ENCODE results near the gene SLC5A5.
A peak's percentile ranks its signal among the peaks of the same experiment; 100 is the strongest.

SLC5A5 gene

GRCh38 chr19:17835182-17836006 is 36.4 kb upstream of the SLC5A5 start:
- Histone ChIP-seq H3K4me3 (no peak overlapping the region), H3K9ac (no peak overlapping the region)

GRCh38 chr19:17836530-17836929 is 35.2 kb upstream of the SLC5A5 start:
- Histone ChIP-seq H3K36me3 (peaks cover 97% of the 10 kb centered on the region), H3K4me3 (no peak overlapping the region), H3K4me1 (no peaks in the 10 kb centered on the region; the same call in 1 of the 2 replicates)

More at GRCh38 chr19:17835182-17836006, 36.4 kb upstream of the SLC5A5 start:
- Histone ChIP-seq H4K20me1 (no peaks in the 10 kb centered on the region), H3K4me1 (no peaks in the 10 kb centered on the region; the same call in 1 of the 2 replicates), H3K36me3 (peaks cover 93% of the 10 kb centered on the region), H3K9me3 (peaks cover 6% of the 10 kb centered on the region; the same call in 1 of the 2 replicates), H3K27me3 (no peaks in the 10 kb centered on the region), H3K4me2 (no peak overlapping the region), H3K27ac (no peak overlapping the region)
- TF ChIP-seq Cebpa-rat (IDR thresholded peaks at IDR 0.05) = no peak

GRCh38 chr19:17837972-17838371 is 33.8 kb upstream of the SLC5A5 start:
- no peak overlapping the region for H3K4me3 ChIP-seq
- H3K4me2 ChIP-seq = no peak overlapping the region
- no peak overlapping the region for H3K27ac ChIP-seq
- H3K9ac ChIP-seq = no peak overlapping the region
- H4K20me1 ChIP-seq = no peaks in the 10 kb centered on the region; the same call in 1 of the 2 replicates
- H3K36me3 ChIP-seq = peaks cover 94% of the 10 kb centered on the region
- H3K27me3 ChIP-seq = no peaks in the 10 kb centered on the region
- no peaks in the 10 kb centered on the region; the same call in 1 of the 2 replicates for H3K4me1 ChIP-seq
- no peaks in the 10 kb centered on the region for H3K9me3 ChIP-seq
- no peak for TF ChIP-seq Cebpa-rat (IDR thresholded peaks at IDR 0.05)

More at GRCh38 chr19:17836530-17836929, 35.2 kb upstream of the SLC5A5 start:
- TF ChIP-seq Cebpa-rat (IDR thresholded peaks at IDR 0.05) = no peak
- Histone ChIP-seq H3K4me2 (no peak overlapping the region), H3K9ac (no peak overlapping the region), H4K20me1 (no peaks in the 10 kb centered on the region; the same call in 1 of the 2 replicates), H3K27ac (no peak overlapping the region), H3K9me3 (peaks cover 2% of the 10 kb centered on the region; the same call in 1 of the 2 replicates), H3K27me3 (no peaks in the 10 kb centered on the region)

GRCh38 chr19:17840019-17840418 is 31.7 kb upstream of the SLC5A5 start:
- no peak overlapping the region for H3K27ac ChIP-seq
- H3K27me3 ChIP-seq = no peaks in the 10 kb centered on the region
- no peak for TF ChIP-seq Cebpa-rat (IDR thresholded peaks at IDR 0.05)
- peaks cover 11% of the 10 kb centered on the region for H3K4me1 ChIP-seq
- no peaks in the 10 kb centered on the region; the same call in 1 of the 2 replicates for H4K20me1 ChIP-seq
- H3K36me3 ChIP-seq = peaks cover 86% of the 10 kb centered on the region
- no peak overlapping the region for H3K9ac ChIP-seq
- no peak overlapping the region for H3K4me3 ChIP-seq
- no peak overlapping the region for H3K4me2 ChIP-seq
- no peaks in the 10 kb centered on the region for H3K9me3 ChIP-seq

GRCh38 chr19:17841371-17841809 is 30.4 kb upstream of the SLC5A5 start:
- H3K4me2 ChIP-seq = no peak overlapping the region
- peaks cover 25% of the 10 kb centered on the region for H3K4me1 ChIP-seq
- no peaks in the 10 kb centered on the region; the same call in 1 of the 2 replicates for H4K20me1 ChIP-seq
- no peaks in the 10 kb centered on the region for H3K9me3 ChIP-seq
- TF ChIP-seq Cebpa-rat (IDR thresholded peaks at IDR 0.05) = no peak
- H3K9ac ChIP-seq = no peak overlapping the region
- no peak overlapping the region for H3K4me3 ChIP-seq
- no peaks in the 10 kb centered on the region for H3K27me3 ChIP-seq
- no peak overlapping the region for H3K27ac ChIP-seq
- peaks cover 73% of the 10 kb centered on the region for H3K36me3 ChIP-seq

- H3K27me3 ChIP-seq = no peaks in the 10 kb centered on the region
- no peaks in the 10 kb centered on the region for H3K9me3 ChIP-seq
- H4K20me1 ChIP-seq = no peaks in the 10 kb centered on the region; the same call in 1 of the 2 replicates
- TF ChIP-seq Cebpa-rat (IDR thresholded peaks at IDR 0.05) = no peak
- H3K4me3 ChIP-seq = no peak overlapping the region
- no peak overlapping the region for H3K4me2 ChIP-seq
- no peak overlapping the region for H3K9ac ChIP-seq
- H3K36me3 ChIP-seq = peaks cover 69% of the 10 kb centered on the region
- no peak overlapping the region for H3K27ac ChIP-seq
- H3K4me1 ChIP-seq = peaks cover 31% of the 10 kb centered on the region
Measured at GRCh38 chr19:17841810-17842662, 29.7 kb upstream of the SLC5A5 start.

GRCh38 chr19:17842663-17843291 is 29.0 kb upstream of the SLC5A5 start:
- peaks cover 62% of the 10 kb centered on the region for H3K36me3 ChIP-seq
- peaks cover 34% of the 10 kb centered on the region for H3K4me1 ChIP-seq
- no peak for TF ChIP-seq Cebpa-rat (IDR thresholded peaks at IDR 0.05)
- no peak overlapping the region for H3K4me3 ChIP-seq
- no peaks in the 10 kb centered on the region; the same call in 1 of the 2 replicates for H4K20me1 ChIP-seq
- H3K9me3 ChIP-seq = no peaks in the 10 kb centered on the region
- H3K4me2 ChIP-seq = no peak overlapping the region
- no peak overlapping the region for H3K27ac ChIP-seq
- no peak overlapping the region for H3K9ac ChIP-seq
- H3K27me3 ChIP-seq = no peaks in the 10 kb centered on the region

GRCh38 chr19:17843292-17843827 is 28.4 kb upstream of the SLC5A5 start:
- Histone ChIP-seq H4K20me1 (no peaks in the 10 kb centered on the region; the same call in 1 of the 2 replicates), H3K27ac (no peak overlapping the region), H3K27me3 (no peaks in the 10 kb centered on the region), H3K4me1 (peaks cover 40% of the 10 kb centered on the region), H3K9me3 (no peaks in the 10 kb centered on the region), H3K36me3 (peaks cover 56% of the 10 kb centered on the region), H3K9ac (no peak overlapping the region), H3K4me3 (no peak overlapping the region), H3K4me2 (no peak overlapping the region)
- TF ChIP-seq Cebpa-rat (IDR thresholded peaks at IDR 0.05) = no peak

GRCh38 chr19:17843908-17844490 is 27.7 kb upstream of the SLC5A5 start:
- H3K4me3 ChIP-seq = no peak overlapping the region
- H3K4me2 ChIP-seq = peak overlapping the region; percentile 92
- TF ChIP-seq Cebpa-rat (IDR thresholded peaks at IDR 0.05) = no peak

More at GRCh38 chr19:17843908-17844490, 27.7 kb upstream of the SLC5A5 start:
- Histone ChIP-seq H3K27me3 (no peaks in the 10 kb centered on the region), H3K27ac (no peak overlapping the region), H3K36me3 (peaks cover 49% of the 10 kb centered on the region), H3K9ac (no peak overlapping the region), H3K9me3 (no peaks in the 10 kb centered on the region), H4K20me1 (no peaks in the 10 kb centered on the region; the same call in 1 of the 2 replicates), H3K4me1 (peaks cover 46% of the 10 kb centered on the region)
